ENCODE data around the gene IER2.
"Not testable (repeated sequence)": the region's sequence is repeated elsewhere in the genome, so short reads cannot be mapped to it uniquely, and the experiment has no call there.

IER2 gene

GRCh38 chr19:13198634-13199033, 48.4 kb downstream of the IER2 start:
- DNase-seq (ENCODE audit: low spot score), result no peak

- DNase-seq (ENCODE audit: low spot score), result not testable (repeated sequence)
Observed at GRCh38 chr19:13202112-13202511, 51.9 kb downstream of the IER2 start.
